OCI-M2 (cell line): Measurements from ENCODE around the gene NPAS3.

Experiments used
- DNase-seq: peaks from one replicate; lab custom pipeline; 2025; ENCODE audit not compliant: unreplicated experiment; lab: John Stamatoyannopoulos, UW

Gene NPAS3

DNA sequence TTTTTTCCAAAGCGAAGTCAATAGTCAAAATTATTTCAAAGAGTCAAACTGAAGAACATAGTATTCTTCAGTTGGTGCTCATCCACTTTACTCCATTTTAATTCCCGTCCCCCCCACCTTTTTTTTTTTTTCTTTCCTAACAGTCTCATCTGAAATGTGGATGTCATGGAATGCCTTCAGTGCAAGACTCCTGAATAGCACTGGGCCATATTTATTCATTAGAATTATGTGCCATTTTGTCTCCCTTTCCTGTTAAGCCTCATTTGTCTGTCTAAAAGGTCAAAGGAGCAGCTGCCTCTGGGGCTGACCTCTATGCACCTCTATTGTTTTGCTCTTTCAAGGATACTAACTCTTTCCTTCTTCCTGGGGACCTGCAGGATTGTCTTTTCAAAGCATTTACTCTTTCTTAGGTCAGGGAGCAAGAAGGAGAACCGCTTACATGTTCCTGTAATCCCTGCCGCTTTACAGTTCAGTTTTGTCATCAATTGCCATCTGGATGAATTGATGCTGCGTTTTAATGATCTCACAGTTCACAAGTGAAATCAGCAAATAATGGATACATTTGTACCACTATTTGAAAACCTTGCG lies 310.6 kb downstream of the NPAS3 start:
- no peak for DNase-seq

DNA sequence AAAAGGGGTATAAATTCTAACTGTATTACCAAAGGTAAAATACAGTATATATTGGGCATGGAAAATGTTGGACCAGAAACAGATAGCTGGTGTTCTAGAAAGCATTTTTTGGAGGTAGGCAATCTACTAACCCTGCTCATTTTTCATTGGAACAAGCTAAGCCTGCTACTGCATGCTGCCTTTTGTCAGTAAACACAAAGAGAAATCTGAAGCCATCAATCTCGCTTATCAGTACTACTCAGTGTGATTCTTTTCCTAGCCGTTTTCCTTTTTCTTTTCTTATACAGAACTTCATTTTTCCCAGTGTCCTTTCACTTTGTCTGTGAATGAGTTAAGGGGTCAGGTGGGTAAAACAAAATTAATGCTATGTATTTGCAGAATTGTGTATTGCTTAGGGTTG lies 312.3 kb downstream of the NPAS3 start:
- DNase-seq = no peak

- DNase-seq = no peak
Observed at GRCh38 chr14:33254342-33254741, 315.7 kb downstream of the NPAS3 start.

DNA sequence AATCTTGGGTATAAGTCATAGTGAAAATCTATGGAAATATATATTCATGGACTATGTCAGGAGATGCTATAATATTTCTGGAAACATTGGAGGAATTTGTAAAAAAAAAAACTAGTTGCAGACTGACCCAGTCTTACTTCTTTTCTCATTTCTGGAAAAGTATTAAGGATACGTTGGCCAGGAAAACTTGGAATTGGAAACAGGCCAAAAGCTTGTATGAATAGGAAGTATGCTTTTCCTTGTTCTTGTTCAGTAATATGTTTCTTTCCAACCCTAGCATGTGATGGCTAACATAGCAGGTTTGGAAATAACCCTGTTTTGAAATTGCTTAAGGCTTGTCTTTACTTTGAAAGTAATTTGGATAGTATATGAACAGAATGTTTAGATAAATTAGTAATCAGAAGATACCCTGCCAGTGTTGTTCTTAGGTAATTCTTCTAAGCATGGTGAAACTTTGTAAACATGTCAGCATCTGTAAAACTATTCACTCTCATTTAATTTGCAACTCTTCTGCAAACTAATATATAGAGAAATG lies 316.2 kb downstream of the NPAS3 start:
- DNase-seq = no peak

DNA sequence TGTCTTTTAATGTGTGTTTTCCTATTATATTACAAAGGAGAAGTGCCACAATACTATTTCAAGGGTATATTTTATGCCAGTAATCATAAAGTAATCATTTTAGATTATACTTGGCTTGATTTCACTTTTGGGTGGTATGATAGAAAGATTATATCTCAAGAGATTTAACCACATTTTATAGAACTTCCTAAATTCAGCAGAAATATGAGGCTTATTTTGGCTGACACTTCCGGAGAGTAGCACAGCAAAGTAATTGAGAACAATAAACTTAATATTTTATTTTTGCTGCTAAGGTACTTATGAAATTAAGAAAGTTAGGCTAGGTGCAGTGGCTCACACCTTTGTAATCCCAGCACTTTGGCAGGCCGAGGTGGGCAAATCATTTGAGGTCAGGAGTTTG lies 319.1 kb downstream of the NPAS3 start:
- no peak for DNase-seq

DNA sequence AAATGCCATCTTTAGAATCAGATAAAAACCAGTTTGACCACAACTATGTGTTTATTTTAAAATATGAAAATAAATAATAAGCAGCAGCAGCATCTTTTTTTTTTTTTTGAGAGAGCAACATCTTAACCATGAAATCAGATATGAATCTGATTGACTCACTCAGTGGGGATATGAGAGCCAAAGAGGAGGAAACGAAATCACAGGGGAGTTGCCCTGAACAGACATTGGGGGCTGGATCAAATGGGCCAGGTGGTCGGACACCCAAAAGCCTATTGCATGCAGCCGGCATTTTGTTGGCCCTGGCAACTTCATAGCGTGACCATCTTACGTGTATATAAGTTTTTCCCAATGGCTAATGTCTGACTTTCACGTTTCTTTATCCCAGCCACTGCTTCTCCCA lies 321.1 kb downstream of the NPAS3 start:
- no peak for DNase-seq

- no peak for DNase-seq
Observed at GRCh38 chr14:33271216-33271615, 332.5 kb downstream of the NPAS3 start.

DNA sequence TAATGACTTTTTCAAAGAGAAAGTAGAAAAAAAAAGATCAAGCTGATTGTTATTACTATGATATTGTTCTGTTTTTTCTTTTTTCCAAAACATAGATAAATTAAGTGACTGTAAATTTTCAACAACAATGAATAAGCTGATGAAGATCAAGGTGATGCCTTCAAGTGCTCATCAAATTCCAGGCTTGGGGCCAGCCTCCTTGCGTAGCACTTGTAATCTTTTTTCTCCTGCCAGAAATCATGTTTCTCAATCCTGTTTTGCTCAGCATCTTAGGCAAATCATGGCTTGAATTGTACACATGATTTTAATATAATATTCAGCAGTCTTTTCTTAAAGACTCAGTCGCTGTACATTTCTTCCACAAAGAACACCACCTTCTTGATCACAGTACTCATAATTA lies 333.2 kb downstream of the NPAS3 start:
- DNase-seq = no peak

- no peak for DNase-seq
Observed at GRCh38 chr14:33273978-33274377, 335.3 kb downstream of the NPAS3 start.

- no peak for DNase-seq
Observed at GRCh38 chr14:33275879-33276278, 337.2 kb downstream of the NPAS3 start.

DNA sequence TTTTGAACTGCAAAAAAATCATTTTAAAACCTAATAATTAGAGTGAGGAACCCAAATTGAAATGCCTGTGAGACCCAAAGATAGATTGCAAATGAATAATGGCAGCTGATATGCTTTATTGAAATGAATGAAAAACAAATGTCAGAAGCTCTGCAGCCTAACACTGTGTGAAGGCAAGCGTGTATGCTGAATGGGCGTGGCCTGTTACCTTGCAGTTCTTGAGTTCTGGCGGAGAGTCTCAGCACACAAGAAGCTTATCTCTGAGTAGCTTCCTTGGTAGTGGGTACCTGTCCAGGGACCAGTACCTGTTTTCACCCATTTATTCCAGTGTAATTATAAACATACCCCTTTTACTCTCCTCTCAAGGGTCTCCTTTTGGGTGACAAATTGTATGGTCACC lies 341.2 kb downstream of the NPAS3 start:
- DNase-seq = no peak

GRCh38 chr14:33280646-33281045 lies 342.0 kb downstream of the NPAS3 start:
- DNase-seq = no peak

- DNase-seq = no peak
Observed at GRCh38 chr14:33282331-33283230, 343.9 kb downstream of the NPAS3 start.

- no peak for DNase-seq
Observed at GRCh38 chr14:33285902-33286700, 347.4 kb downstream of the NPAS3 start.

GRCh38 chr14:33287189-33287588 lies 348.5 kb downstream of the NPAS3 start:
- no peak for DNase-seq

DNA sequence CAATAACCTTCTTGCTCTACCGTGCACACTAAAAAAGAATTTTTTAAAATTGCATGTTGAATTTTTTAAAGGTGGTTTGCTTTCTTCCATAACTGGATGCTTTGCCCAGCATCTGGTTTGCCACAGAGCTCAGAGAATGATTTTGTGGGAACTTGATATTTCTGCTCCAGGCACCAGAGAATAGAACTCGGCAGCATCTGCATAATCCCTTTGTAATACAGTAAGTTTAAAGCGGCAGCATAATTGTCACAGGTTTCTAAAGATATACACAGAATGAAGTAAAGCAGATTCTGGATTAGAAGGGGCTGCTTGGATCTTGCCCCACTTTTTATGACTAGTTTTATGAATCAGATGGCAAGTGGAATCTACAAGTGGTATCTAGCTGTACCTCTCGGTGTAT lies 352.0 kb downstream of the NPAS3 start:
- DNase-seq = no peak

GRCh38 chr14:33291529-33292104 lies 352.9 kb downstream of the NPAS3 start:
- DNase-seq = no peak

DNA sequence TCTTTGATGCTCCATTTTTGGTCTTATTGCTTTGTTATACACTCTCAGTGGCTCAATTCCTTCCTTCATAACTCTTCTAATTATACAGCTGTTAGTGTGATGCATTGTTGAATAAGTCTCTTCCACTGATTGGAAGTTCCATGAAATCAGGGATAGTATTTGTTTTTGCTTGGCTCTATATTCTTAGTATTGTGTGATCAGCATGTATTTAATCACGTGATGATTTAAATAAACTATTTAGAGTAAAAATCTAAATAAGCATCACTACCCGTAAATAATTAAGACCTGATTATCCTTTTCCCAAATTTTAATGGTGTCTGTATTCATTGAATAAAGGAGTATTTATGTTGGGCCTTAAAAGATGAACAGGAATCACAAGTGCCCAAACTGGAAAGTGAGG lies 355.7 kb downstream of the NPAS3 start:
- no peak for DNase-seq

GRCh38 chr14:33297565-33297964 lies 358.9 kb downstream of the NPAS3 start:
- DNase-seq = no peak

DNA sequence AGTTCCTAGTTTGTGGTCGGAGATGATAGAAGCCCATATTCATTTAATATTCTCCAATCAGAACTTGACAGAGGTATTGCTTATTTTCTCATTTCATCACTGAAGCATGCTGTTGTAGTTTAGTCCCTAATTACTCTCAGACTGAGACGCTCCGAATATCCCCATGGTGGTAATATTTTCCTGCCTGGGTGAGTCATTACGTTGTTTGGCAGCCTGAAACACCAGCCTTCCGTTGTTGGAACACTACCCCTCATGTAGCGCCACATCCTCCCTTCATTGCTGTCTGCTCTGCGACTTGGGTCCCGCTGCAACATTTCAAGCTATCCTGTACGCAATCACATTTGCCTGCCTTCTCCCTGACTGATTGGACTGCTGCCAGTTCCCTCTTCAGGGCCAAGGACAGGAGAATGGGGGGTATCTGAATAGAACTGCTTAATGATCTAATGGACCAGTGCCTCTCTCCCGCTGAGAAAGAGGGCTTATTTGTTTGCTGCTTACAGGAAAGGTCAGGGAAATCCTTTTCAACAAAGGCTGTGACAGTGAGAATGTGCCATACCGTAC lies 369.1 kb downstream of the NPAS3 start:
- no peak for DNase-seq

GRCh38 chr14:33309106-33309505 lies 370.4 kb downstream of the NPAS3 start:
- no peak for DNase-seq
